SU-DHL-6 (cell line): Measurements from ENCODE around the gene SLC12A7.

Experiments used
- H2AFZ ChIP-seq: fragments of 200-600 bp; sonication (generic); 2 replicates; pipeline ENCODE4 v1.6.1; 2014; ENCODE audit warnings: low read depth, mild to moderate bottlenecking, moderate library complexity, mixed read lengths, antibody characterized with exemption, low read length; ENCODE audit not compliant: severe bottlenecking
- H3F3A ChIP-seq: fragments of 200-600 bp; shearing (Covaris generic); 2 replicates; pipeline ENCODE4 v1.6.0; 2016; ENCODE audit warnings: antibody characterized with exemption, mild to moderate bottlenecking; ENCODE audit not compliant: insufficient read depth
- H3K27ac ChIP-seq: fragments of 200-600 bp; sonication (generic); 2 replicates; pipeline ENCODE4 v1.5.1; 2016; ENCODE audit warnings: low read depth, mild to moderate bottlenecking, low read length, moderate library complexity, mixed read lengths
- H3K27me3 ChIP-seq: fragments of 200-600 bp; sonication (generic), shearing (Covaris generic); 2 replicates; pipeline ENCODE4 v1.6.0; 2014; ENCODE audit warnings: mild to moderate bottlenecking, low read length
- H3K36me3 ChIP-seq: fragments of 200-600 bp; sonication (generic); 2 replicates; pipeline ENCODE4 v1.6.1; 2014; ENCODE audit warnings: mild to moderate bottlenecking, low read length, mixed read lengths
- H3K4me2 ChIP-seq: fragments of 300-600, 200-600 bp; shearing (Covaris generic), sonication (generic); 2 replicates; pipeline ENCODE4 v1.6.0; 2014; ENCODE audit warnings: low read length, low read depth, mild to moderate bottlenecking; ENCODE audit not compliant: poor library complexity, severe bottlenecking
- H3K4me3 ChIP-seq: fragments of 200-600 bp; sonication (generic); 2 replicates; pipeline ENCODE4 v1.5.1; 2014; ENCODE audit warnings: antibody characterized with exemption, low read length, mild to moderate bottlenecking, mixed read lengths; ENCODE audit not compliant: insufficient read depth, poor library complexity, severe bottlenecking
- H3K79me2 ChIP-seq: fragments of 200-600 bp; sonication (generic); 2 replicates; pipeline ENCODE4 v1.6.1; 2014; ENCODE audit warnings: mild to moderate bottlenecking, low read length, moderate library complexity; ENCODE audit not compliant: insufficient read depth
- H3K9ac ChIP-seq: fragments of 200-600 bp; sonication (generic); 2 replicates; pipeline ENCODE4 v1.7.0; 2014; ENCODE audit warnings: mild to moderate bottlenecking, low read length
- H3K9me2 ChIP-seq: fragments of 200-600 bp; sonication (generic); replicated peaks from 2 replicates; pipeline ENCODE4 v1.6.1; 2014; ENCODE audit warnings: low read length; ENCODE audit not compliant: insufficient read depth
- H3K9me3 ChIP-seq: fragments of 200-600 bp; sonication (generic); 2 replicates; pipeline ENCODE4 v1.6.1; 2014; ENCODE audit warnings: low read length, mixed read lengths; ENCODE audit not compliant: insufficient read depth
- H4K20me1 ChIP-seq: fragments of 200-600 bp; sonication (generic); 2 replicates; pipeline ENCODE4 v1.6.1; 2014; ENCODE audit warnings: low read depth, mild to moderate bottlenecking, antibody characterized with exemption, low read length, moderate library complexity, mixed read lengths
- EZH2phosphoT487 ChIP-seq: fragments of 200-600 bp; sonication (generic), shearing (Covaris generic); conservative IDR thresholded peaks from 2 replicates; pipeline ENCODE4 v1.6.1; 2018; ENCODE audit warnings: mild to moderate bottlenecking, antibody characterized with exemption, low read length, moderate library complexity, mixed read lengths
- TF ChIP-seq, protein P1 (sequence below): fragments of 200-600 bp; sonication (generic); IDR thresholded peaks from one replicate; pipeline ENCODE4 v1.5.1; 2017; ENCODE audit warnings: antibody characterized with exemption, mild to moderate bottlenecking, low read length, moderate library complexity; ENCODE audit not compliant: insufficient read depth, poor library complexity, severe bottlenecking

Gene SLC12A7

DNA sequence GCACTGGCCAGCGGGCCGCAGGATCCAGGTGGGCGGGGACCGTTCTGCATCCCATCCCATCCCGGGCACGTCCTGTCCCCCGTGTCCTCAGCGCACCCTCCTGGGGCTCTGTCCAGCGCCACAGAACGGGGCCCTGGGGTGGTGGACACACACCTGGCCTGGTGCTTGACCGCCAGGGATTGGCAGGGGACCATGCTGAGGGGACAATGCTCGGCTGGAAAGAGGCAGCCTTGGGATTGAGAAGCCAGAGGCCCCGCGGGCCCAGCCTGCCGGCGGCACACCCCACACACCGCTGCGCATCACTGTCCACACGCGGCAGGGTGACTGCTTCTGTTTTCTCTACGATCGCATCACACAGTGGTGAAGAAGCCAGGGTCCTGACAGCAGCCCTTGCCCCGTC, 33.0 kb downstream of the SLC12A7 start:
- Histone ChIP-seq H3K9me2 (no peaks in the 10 kb centered on the region), H3K4me2 (no peak overlapping the region), H3K79me2 (no peaks in the 10 kb centered on the region), H3K4me3 (no peak overlapping the region), H3K27me3 (no peaks in the 10 kb centered on the region), H3K9me3 (no peaks in the 10 kb centered on the region), H3K9ac (no peak overlapping the region), H4K20me1 (no peaks in the 10 kb centered on the region), H3F3A (no peaks in the 10 kb centered on the region), H3K27ac (no peak overlapping the region), H3K36me3 (no peaks in the 10 kb centered on the region), H2AFZ (no peak overlapping the region)
- TF ChIP-seq EZH2phosphoT487 = no peak
- TF ChIP-seq, protein P1, sequence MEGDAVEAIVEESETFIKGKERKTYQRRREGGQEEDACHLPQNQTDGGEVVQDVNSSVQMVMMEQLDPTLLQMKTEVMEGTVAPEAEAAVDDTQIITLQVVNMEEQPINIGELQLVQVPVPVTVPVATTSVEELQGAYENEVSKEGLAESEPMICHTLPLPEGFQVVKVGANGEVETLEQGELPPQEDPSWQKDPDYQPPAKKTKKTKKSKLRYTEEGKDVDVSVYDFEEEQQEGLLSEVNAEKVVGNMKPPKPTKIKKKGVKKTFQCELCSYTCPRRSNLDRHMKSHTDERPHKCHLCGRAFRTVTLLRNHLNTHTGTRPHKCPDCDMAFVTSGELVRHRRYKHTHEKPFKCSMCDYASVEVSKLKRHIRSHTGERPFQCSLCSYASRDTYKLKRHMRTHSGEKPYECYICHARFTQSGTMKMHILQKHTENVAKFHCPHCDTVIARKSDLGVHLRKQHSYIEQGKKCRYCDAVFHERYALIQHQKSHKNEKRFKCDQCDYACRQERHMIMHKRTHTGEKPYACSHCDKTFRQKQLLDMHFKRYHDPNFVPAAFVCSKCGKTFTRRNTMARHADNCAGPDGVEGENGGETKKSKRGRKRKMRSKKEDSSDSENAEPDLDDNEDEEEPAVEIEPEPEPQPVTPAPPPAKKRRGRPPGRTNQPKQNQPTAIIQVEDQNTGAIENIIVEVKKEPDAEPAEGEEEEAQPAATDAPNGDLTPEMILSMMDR = no peak

DNA sequence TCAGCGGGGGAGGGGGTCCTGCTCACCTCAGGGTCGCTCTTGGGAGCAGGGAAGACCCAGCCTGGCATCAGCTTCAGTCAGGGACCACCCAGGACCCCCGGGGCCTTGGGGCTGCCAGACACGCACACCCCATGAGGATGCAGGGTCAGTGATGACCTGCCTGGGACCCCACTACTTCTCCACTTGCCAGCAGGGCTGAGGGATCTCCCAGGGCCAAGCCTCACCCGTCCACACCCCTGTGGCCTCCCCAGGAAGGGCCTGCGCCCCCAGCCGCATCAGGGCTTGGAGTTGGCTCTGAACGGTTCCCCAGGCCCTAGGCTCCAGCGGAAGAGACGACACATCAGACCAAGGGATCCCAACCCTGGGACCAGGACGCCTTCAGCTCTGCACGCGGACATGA, 33.7 kb downstream of the SLC12A7 start:
- Histone ChIP-seq H3K4me3 (no peak overlapping the region), H3K9me3 (no peaks in the 10 kb centered on the region), H3F3A (no peaks in the 10 kb centered on the region), H3K27me3 (no peaks in the 10 kb centered on the region), H3K79me2 (no peaks in the 10 kb centered on the region), H3K36me3 (no peaks in the 10 kb centered on the region), H4K20me1 (no peaks in the 10 kb centered on the region), H3K4me2 (no peak overlapping the region), H2AFZ (no peak overlapping the region), H3K27ac (no peak overlapping the region), H3K9me2 (no peaks in the 10 kb centered on the region), H3K9ac (no peak overlapping the region)
- no peak for TF ChIP-seq EZH2phosphoT487
- TF ChIP-seq, protein P1 = no peak

DNA sequence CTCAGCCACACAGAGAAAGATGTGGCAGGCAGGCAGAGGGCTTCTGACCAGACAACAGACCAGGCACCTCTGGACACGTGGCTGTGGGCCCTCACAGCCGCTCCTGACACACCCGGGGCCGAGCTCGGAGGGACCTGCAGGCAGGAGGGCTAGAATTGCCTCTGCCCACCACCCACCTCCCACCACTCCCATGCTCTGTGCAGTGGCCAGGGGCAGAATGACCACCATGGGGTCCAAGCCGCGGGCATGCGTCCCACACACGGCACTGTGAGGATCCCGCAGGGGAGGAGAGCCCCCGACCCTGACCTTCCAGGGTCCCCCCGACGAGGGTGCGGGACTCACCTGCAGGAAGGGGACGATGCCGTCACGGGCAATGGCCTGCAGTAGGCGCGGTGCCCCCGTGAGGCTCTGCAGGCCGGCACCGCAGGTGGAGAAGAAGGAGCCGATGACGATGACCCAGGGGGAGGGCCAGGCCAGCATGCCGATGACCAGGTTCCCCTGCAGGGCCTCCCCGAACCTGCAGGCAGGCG, 34.3 kb downstream of the SLC12A7 start:
- Histone ChIP-seq H3K36me3 (no peaks in the 10 kb centered on the region), H3K4me3 (no peak overlapping the region), H3F3A (no peaks in the 10 kb centered on the region), H3K9ac (no peak overlapping the region), H4K20me1 (no peaks in the 10 kb centered on the region), H3K27ac (no peak overlapping the region), H2AFZ (no peak overlapping the region), H3K9me2 (no peaks in the 10 kb centered on the region), H3K4me2 (no peak overlapping the region), H3K27me3 (no peaks in the 10 kb centered on the region), H3K79me2 (no peaks in the 10 kb centered on the region), H3K9me3 (no peaks in the 10 kb centered on the region)
- TF ChIP-seq EZH2phosphoT487 = no peak
- TF ChIP-seq, protein P1 = no peak

DNA sequence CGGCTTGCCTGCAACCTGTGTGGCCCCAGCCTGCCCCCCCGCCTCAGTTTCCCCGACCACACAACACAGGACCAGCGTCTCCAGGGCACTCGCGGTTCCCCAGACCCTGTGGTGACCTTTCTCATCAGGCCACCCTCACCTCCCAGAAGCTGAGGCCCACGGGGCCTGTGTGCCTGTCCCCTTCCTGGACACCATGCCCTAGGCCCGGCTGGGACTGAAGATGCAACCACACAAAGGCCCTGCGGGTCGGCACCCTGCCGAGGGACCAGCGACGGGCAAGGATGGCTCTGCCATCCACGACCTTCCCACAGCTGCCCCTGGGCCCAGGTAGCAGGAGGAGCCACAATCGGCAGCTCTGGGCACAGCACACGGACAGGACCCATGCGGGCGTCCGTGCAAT, 34.8 kb downstream of the SLC12A7 start:
- no peaks in the 10 kb centered on the region for H4K20me1 ChIP-seq
- no peaks in the 10 kb centered on the region for H3K79me2 ChIP-seq
- no peak overlapping the region for H3K27ac ChIP-seq
- no peaks in the 10 kb centered on the region for H3K36me3 ChIP-seq
- no peak overlapping the region for H3K4me3 ChIP-seq
- no peaks in the 10 kb centered on the region for H3K9me3 ChIP-seq
- no peak overlapping the region for H3K9ac ChIP-seq
- H3K4me2 ChIP-seq = no peak overlapping the region
- H3F3A ChIP-seq = no peaks in the 10 kb centered on the region
- TF ChIP-seq, protein P1 = no peak
- TF ChIP-seq EZH2phosphoT487 = no peak
- no peak overlapping the region for H2AFZ ChIP-seq
- no peaks in the 10 kb centered on the region for H3K27me3 ChIP-seq
- H3K9me2 ChIP-seq = no peaks in the 10 kb centered on the region
